ENCODE results near the gene NDUFB8.

GRCh38 chr10:100570506-100570905 is 40.8 kb upstream of the NDUFB8 start:
- TF ChIP-seq, protein P1, sequence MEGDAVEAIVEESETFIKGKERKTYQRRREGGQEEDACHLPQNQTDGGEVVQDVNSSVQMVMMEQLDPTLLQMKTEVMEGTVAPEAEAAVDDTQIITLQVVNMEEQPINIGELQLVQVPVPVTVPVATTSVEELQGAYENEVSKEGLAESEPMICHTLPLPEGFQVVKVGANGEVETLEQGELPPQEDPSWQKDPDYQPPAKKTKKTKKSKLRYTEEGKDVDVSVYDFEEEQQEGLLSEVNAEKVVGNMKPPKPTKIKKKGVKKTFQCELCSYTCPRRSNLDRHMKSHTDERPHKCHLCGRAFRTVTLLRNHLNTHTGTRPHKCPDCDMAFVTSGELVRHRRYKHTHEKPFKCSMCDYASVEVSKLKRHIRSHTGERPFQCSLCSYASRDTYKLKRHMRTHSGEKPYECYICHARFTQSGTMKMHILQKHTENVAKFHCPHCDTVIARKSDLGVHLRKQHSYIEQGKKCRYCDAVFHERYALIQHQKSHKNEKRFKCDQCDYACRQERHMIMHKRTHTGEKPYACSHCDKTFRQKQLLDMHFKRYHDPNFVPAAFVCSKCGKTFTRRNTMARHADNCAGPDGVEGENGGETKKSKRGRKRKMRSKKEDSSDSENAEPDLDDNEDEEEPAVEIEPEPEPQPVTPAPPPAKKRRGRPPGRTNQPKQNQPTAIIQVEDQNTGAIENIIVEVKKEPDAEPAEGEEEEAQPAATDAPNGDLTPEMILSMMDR (IDR thresholded peaks at IDR 0.05; ENCODE audit: low read depth, low read length, poor library complexity, severe bottlenecking) = no peak
- no peak for TF ChIP-seq EZH2phosphoT487 (IDR thresholded peaks at IDR 0.05; ENCODE audit: borderline replicate concordance, low read length)

All from DOHH2 (cell line).